HG03280 (cell line): ENCODE measurements around the gene ZFYVE21.

Experiments
- ATAC-seq: cut with Tn5 transposase; IDR thresholded peaks from one replicate; pipeline ENCODE4 v1.9.1; 2021; ENCODE audit warnings: mild to moderate bottlenecking, moderate library complexity; ENCODE audit not compliant: unreplicated experiment

ZFYVE21 gene

GRCh38 chr14:103691655-103692054 is 24.0 kb upstream of the ZFYVE21 start:
- ATAC-seq: peak; percentile 63

- no peak for ATAC-seq
Measured at GRCh38 chr14:103692159-103692558, 23.5 kb upstream of the ZFYVE21 start.

- ATAC-seq: no peak
Measured at GRCh38 chr14:103692871-103693270, 22.7 kb upstream of the ZFYVE21 start.

GRCh38 chr14:103693515-103693914 is 22.1 kb upstream of the ZFYVE21 start:
- no peak for ATAC-seq

GRCh38 chr14:103694572-103695026 is 21.0 kb upstream of the ZFYVE21 start:
- no peak for ATAC-seq

GRCh38 chr14:103695296-103696069 is 20.1 kb upstream of the ZFYVE21 start:
- ATAC-seq: no peak

GRCh38 chr14:103696070-103696402 is 19.6 kb upstream of the ZFYVE21 start:
- ATAC-seq: no peak

- no peak for ATAC-seq
Measured at GRCh38 chr14:103696466-103697071, 19.0 kb upstream of the ZFYVE21 start.

GRCh38 chr14:103697206-103697602 is 18.4 kb upstream of the ZFYVE21 start:
- ATAC-seq: no peak

- ATAC-seq: no peak
Measured at GRCh38 chr14:103697603-103698379, 17.8 kb upstream of the ZFYVE21 start.

GRCh38 chr14:103698380-103699260 is 17.0 kb upstream of the ZFYVE21 start:
- no peak for ATAC-seq

GRCh38 chr14:103699261-103699661 is 16.3 kb upstream of the ZFYVE21 start:
- no peak for ATAC-seq

- ATAC-seq: no peak
Measured at GRCh38 chr14:103699901-103700752, 15.5 kb upstream of the ZFYVE21 start.

GRCh38 chr14:103700753-103701490 is 14.7 kb upstream of the ZFYVE21 start:
- no peak for ATAC-seq

- ATAC-seq: no peak
Measured at GRCh38 chr14:103702095-103702494, 13.5 kb upstream of the ZFYVE21 start.

- no peak for ATAC-seq
Measured at GRCh38 chr14:103702497-103703432, 12.8 kb upstream of the ZFYVE21 start.

- ATAC-seq: no peak
Measured at GRCh38 chr14:103703433-103704385, 11.9 kb upstream of the ZFYVE21 start.
